IPS-20b (cell line): ENCODE measurements around the gene DDX39B.
A peak's percentile ranks its signal among the peaks of the same experiment; 100 is the strongest.
"Not testable (repeated sequence)": the region's sequence is repeated elsewhere in the genome, so short reads cannot be mapped to it uniquely, and the experiment has no call there.

ENCODE experiments used
- H3K27ac ChIP-seq: one replicate; pipeline ENCODE4 v1.5.1; 2013; ENCODE audit warnings: low read length
- H3K27me3 ChIP-seq: 2 replicates; pipeline ENCODE4 v1.6.1; 2013; ENCODE audit warnings: mild to moderate bottlenecking, low read length, inconsistent platforms; ENCODE audit not compliant: insufficient read depth
- H3K36me3 ChIP-seq: 2 replicates; pipeline ENCODE4 v1.6.1; 2013; ENCODE audit warnings: low read depth, mild to moderate bottlenecking, inconsistent platforms, low read length, moderate library complexity; ENCODE audit not compliant: insufficient read depth
- H3K4me1 ChIP-seq: 2 replicates; pipeline ENCODE4 v1.6.1; 2013; ENCODE audit warnings: mild to moderate bottlenecking, control low read depth, inconsistent platforms, low read length, moderate library complexity; ENCODE audit not compliant: insufficient read depth
- H3K4me3 ChIP-seq: 2 replicates; pipeline ENCODE4 v1.5.1; 2013; ENCODE audit warnings: mild to moderate bottlenecking, low read length, inconsistent platforms
- H3K9ac ChIP-seq: 2 replicates; pipeline ENCODE4 v1.6.1; 2013; ENCODE audit warnings: low read depth, mild to moderate bottlenecking, inconsistent platforms, low read length, moderate library complexity
- H3K9me3 ChIP-seq: 2 replicates; pipeline ENCODE4 v1.6.1; 2013; ENCODE audit warnings: mild to moderate bottlenecking, low read depth, low read length, inconsistent platforms; ENCODE audit not compliant: insufficient read depth

The DDX39B gene

DNA sequence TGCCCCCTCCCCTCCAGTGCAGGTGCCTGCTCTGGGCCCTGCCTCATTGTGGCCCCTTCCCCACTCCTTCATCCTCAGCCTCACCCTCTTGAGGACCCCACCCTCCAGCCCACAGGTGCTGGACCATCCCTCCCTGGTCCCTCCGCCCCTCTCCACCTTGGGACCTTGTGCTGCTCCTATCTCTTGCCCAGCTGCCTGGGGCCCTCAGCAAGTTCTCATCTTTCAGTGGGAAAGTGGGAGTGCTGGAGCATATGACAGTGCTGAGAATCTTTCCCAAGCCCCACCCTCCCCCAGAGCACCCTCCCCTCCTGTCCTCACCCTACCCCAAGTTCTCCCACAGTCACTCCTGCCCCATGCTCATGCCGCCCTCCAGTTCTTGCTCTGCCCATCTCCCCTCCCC lies 42.2 kb downstream of the DDX39B start:
- not testable (repeated sequence) for H3K4me3 ChIP-seq, H3K9me3 ChIP-seq, H3K9ac ChIP-seq

DNA sequence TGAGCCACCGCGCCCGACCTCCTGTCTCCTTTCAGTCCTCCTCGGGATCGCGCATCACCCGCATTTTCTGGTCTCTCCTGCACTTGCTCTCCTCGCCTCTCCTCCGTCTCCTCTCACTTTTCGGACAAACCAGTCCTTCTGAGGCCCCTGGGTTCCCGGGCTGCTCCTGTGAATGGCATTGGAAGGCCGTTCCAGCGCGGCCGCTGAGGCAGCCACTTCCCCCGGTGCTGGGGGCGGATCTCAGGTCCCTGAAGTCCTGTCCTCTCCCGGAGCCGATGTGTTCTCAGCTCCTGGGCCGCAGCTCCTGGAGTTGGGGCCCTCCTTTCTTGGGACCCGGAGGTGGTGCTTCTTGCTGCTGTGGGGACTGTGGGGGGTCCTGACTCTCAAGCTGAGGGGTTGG lies 43.1 kb downstream of the DDX39B start:
- H3K4me3 ChIP-seq, result peak overlapping the region; percentile 72
- no peaks in the 10 kb centered on the region for H3K9me3 ChIP-seq
- peaks cover 6% of the 10 kb centered on the region for H3K4me1 ChIP-seq
- H3K27me3 ChIP-seq, result peaks cover 56% of the 10 kb centered on the region
- no peak overlapping the region for H3K27ac ChIP-seq
- H3K9ac ChIP-seq, result peak overlapping the region; percentile 37; the same call in 1 of the 2 replicates
- H3K36me3 ChIP-seq, result no peaks in the 10 kb centered on the region

More for the DNA sequence above, 42.2 kb downstream of the DDX39B start:
- H3K27ac ChIP-seq, H3K36me3 ChIP-seq, H3K4me1 ChIP-seq: not testable (repeated sequence)
- H3K27me3 ChIP-seq, result peaks cover 48% of the 10 kb centered on the region

DNA sequence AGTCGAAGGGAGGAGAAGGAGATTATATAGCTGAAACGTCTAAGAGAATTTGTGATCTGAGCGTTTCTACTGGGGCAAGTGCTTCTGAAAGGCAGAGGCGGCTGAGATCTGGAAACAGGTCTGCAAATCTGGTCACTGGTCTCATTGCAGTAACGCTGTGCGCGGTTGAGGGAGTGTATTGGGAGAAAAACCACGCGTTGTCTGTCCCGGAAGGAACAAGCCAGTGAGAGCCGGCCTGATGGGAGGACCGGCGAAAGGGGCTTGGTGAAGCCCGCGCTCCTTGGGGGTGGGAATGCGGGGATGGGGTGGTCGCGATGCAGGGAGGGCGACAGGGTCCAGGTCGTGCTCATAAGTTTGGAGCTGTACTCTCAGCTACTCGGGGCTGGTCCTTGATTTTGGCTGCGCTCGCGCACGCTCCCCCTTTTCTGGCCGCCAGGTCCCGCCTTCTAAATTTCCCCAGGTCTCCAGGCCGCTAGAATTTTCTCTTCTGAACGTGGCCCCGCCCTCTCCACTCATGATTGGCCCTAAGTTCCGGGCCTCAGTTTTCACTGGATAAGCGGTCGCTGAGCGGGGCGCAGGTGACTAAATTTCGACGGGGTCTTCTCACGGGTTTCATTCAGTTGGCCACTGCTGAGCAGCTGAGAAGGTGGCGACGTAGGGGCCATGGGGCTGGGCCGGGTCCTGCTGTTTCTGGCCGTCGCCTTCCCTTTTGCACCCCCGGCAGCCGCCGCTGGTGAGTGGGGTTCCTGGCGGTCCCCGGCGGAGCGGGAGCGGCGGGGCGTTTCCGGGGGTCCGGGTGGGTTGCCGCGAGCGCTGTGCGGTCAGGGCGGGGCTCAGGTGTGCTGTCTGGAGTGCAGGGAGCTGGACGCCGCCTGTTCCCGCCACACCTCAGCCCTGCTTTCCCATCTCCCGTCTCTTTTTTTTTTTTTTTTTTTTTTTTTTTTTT lies 44.0 kb downstream of the DDX39B start, which contains the start of gene MICB:
Gene MICB (plus strand): TSS at position 615 of the 946 bp plus-strand sequence. CDS start 49 bp downstream, at position 664.
- Histone ChIP-seq H3K9me3 (no peaks in the 10 kb centered on the region), H3K36me3 (no peaks in the 10 kb centered on the region), H3K27ac (no peak within 1 kb of the TSS), H3K9ac (peak within 1 kb of the TSS; percentile 42; the same call in 1 of the 2 replicates), H3K27me3 (peaks cover 56% of the 10 kb centered on the region), H3K4me1 (peaks cover 6% of the 10 kb centered on the region), H3K4me3 (peak within 1 kb of the TSS; percentile 72)

DNA sequence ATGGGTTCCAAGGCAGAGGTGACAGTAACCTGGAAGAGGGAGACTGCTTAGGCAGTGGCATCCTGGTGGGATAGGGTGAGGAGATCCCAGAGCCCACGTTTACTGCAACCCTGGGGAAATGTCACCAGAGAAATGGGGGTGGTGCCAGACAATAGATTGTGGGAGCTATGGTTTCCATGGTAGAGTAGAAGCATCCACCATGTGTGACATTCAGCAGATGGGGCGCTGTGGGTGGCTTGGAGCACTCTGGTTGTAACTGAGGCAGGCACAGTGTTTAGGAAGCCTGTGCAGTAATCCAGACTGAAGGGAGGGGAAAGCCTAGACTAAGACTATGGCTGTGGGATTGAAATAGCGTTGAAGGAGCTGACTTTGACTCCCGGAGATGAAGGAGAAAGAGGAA lies 45.0 kb downstream of the DDX39B start:
- not testable (repeated sequence) for H3K36me3 ChIP-seq, H3K9ac ChIP-seq, H3K9me3 ChIP-seq, H3K27ac ChIP-seq, H3K4me1 ChIP-seq
- Histone ChIP-seq H3K27me3 (peaks cover 56% of the 10 kb centered on the region), H3K4me3 (peak overlapping the region; percentile 72; the same call in 1 of the 2 replicates)

DNA sequence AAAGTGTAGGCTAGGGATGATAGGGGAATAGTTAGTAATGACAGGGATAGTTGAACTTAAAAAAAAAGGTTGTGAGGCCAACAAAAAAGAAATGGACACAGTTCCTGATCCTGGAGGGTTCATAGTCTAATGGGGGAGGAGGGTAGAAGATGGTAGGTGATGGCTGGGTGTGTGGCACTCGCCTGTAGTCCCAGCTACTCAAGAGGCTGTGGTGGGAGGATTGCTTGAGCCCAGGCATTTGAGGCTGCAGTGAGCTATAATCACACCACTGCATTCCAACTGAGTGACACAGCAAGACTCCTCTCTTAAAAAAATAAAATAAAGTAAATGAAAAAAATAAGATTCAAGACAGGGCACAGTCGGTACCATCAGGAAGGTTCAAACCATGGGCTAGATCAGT lies 46.2 kb downstream of the DDX39B start:
- H3K9ac ChIP-seq, result peak overlapping the region; percentile 61; the same call in 1 of the 2 replicates
- no peak overlapping the region for H3K27ac ChIP-seq
- H3K4me3 ChIP-seq, result peak overlapping the region; percentile 80
- H3K27me3 ChIP-seq, result peaks cover 56% of the 10 kb centered on the region
- H3K36me3 ChIP-seq, result no peaks in the 10 kb centered on the region
- no peaks in the 10 kb centered on the region for H3K9me3 ChIP-seq
- peaks cover 6% of the 10 kb centered on the region for H3K4me1 ChIP-seq

DNA sequence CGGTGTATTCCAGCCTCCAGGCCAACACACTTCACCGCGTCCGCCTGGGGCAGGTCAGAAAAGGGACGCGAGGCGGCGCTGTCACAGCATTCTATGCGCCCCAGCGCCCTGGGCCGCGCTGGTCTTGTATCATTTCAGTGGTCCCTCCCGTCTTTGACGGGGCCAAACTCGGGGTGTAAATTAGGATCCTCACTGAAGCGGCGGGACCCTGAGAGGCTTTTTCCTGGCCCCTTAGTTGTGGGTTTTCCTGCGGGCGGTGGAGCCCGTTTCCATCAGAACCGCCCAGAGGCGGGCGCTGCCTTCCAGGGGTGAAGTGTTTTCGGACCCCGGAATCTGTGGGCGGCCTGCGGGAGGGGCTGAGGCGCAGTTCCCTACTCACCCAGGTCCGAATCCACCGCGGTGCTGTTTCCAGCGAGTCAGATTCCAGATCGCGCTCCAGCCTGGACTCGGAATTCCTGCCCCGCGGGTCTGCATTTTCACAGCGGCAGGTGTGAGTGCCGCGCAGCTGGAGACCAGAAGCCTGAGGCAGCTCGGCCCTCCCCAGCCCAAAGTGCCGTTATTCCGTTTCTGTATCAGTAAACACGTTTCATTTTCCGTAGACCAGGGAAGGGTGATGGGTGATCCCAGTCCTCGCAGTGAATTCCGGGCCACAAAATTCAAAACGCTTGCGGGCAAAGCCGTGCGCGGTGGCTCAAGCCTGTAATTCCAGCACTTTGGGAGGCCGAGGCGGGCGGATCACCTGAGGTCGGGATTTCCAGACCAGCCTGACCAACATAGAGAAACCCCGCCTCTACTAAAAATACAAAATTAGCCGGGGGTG lies 47.7 kb downstream of the DDX39B start:
- H3K36me3 ChIP-seq, result no peaks in the 10 kb centered on the region
- H3K27me3 ChIP-seq, result peaks cover 50% of the 10 kb centered on the region
- H3K27ac ChIP-seq, result no peak overlapping the region
- H3K4me3 ChIP-seq, result peak overlapping the region; percentile 80
- H3K9me3 ChIP-seq, result no peaks in the 10 kb centered on the region
- peak overlapping the region; percentile 61; the same call in 1 of the 2 replicates for H3K9ac ChIP-seq
- H3K4me1 ChIP-seq, result peaks cover 6% of the 10 kb centered on the region

DNA sequence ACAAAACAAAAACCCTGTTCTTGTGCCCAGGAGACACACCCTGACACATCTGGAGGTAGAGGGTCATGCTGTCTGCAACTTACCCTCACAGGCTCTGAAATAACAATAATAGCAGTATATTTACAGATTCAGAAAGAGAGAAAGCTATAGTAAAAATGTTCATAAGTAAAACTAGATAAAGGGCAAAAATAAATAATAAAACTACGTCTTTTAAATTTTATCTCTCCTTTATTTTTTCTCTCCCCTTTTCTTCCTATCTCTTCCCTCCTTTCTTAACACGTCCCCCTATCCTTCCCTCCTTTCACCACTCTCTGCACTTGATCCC lies 48.3 kb downstream of the DDX39B start:
- not testable (repeated sequence) for H3K4me1 ChIP-seq, H3K9ac ChIP-seq, H3K9me3 ChIP-seq, H3K27ac ChIP-seq, H3K36me3 ChIP-seq
- Histone ChIP-seq H3K4me3 (peak overlapping the region; percentile 80; the same call in 1 of the 2 replicates), H3K27me3 (peaks cover 44% of the 10 kb centered on the region)

DNA sequence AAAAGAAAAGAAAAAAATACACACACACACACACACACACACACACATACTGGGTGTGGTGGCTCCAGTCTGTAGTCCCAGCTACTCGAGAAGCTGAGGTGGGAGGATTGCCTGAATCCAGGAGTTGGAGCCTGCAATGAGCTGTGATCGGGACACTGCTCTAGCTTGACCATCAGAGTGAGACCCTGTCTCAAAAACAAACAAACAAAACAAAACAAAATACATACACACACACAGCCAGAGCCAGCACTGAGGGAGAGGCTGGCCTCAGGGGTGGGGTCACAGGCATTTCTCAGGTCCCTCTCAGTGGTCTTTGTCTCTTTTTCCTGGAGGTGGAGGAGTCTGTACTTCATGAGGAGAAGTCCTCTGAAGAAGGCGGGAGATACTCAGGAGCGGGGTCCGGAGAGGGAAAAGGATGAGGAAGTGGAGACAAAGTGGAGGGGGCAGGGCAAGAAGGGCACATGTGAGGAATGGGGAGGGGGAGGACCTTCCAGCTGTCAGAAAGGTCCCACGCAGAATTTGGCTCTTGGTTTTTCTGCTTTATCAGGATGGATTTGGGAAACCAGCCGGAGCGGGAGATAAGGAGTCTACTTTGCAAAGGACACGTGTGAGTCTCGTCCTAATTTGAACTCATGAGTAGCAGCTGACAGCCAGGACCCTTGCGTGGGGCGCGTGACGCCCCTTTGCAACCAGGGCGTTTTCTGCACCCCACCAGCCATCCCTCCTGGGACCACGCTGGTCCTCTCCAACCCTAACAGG lies 51.5 kb downstream of the DDX39B start:
- Histone ChIP-seq H3K27ac (no peak overlapping the region), H3K9me3 (peaks cover 4% of the 10 kb centered on the region; the same call in 1 of the 2 replicates), H3K4me3 (no peak overlapping the region), H3K27me3 (peaks cover 14% of the 10 kb centered on the region), H3K36me3 (no peaks in the 10 kb centered on the region), H3K4me1 (peaks cover 3% of the 10 kb centered on the region), H3K9ac (no peak overlapping the region)

DNA sequence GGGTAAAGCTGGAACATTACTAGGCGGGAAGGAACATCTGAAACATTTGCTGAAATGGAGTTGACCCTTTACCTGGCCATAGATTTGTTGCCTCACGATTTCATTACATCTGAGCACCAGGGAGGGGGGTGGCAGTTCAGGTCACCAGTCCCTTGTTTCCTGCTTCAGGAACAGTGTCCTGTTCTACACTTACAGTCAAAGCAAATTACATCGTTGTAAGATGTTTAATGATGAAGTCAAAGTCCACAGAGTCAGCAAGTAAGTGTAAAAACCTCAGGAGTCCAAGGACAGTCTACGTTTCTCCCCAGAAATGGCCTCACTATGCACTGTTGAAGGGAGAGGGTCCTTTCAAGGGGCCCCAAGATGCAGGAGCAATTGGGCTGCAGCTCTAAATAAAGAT lies 52.7 kb downstream of the DDX39B start:
- H3K9me3 ChIP-seq, result peaks cover 4% of the 10 kb centered on the region; the same call in 1 of the 2 replicates
- peaks cover 2% of the 10 kb centered on the region for H3K27me3 ChIP-seq
- H3K4me3 ChIP-seq, result no peak overlapping the region
- H3K27ac ChIP-seq, result no peak overlapping the region
- no peaks in the 10 kb centered on the region for H3K36me3 ChIP-seq
- H3K4me1 ChIP-seq, result no peaks in the 10 kb centered on the region
- H3K9ac ChIP-seq, result no peak overlapping the region

DNA sequence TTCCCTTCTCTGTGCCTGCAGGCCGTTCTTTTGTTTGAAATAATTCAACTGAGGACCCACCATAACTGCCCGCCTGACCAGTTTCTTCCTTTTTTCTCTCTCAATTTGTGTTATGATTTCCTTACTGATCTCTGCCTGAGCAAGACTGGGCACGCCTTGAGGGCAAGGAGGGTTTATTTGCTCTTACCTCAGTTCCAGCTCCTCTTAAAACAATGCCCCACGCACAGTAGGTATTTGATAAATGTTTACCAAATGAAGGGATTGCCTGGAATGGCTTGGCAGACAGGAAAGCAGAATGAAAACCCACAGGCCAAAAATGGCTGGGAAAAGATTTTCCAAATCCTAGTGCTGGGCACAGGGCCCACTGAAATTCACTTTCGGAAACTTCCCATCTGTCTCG lies 54.1 kb downstream of the DDX39B start:
- not testable (repeated sequence) for H3K4me3 ChIP-seq, H3K9me3 ChIP-seq, H3K27ac ChIP-seq, H3K9ac ChIP-seq, H3K27me3 ChIP-seq, H3K4me1 ChIP-seq, H3K36me3 ChIP-seq

DNA sequence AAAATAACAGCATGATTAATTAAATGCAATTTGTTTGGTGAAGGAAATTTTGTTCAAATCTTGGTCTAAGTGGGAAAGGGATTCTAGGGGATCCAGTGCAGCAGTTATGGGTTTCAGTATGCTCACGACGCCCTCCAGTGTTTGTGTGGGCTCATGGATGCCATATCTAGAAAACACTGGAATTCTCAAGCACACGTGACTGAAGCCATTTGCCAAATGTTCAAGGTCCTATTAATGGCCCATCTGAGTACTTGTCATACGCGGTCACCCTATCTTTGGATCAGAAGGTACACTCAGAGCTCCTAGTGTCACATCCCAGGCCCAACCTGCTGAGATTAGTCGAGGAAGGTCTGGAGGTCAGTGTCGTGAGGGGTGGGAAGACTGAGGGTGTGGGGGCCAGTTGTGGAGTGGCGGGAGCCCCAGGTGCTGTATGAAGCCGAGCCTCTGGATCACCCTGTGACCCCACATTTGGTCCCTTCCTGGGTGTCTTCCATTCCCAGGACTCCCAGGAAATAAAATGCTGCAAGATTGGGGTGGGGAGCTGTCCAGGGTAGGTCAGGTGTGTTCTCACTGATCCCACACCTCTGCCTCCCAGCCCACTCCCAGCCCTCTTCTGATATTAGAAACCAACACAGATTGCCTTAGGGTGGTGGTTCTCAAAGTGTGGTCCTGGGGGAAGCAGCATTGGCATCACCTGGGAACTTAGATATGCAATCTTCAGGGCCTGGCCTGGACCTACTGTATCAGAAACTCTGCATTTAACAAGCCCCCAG lies 55.6 kb downstream of the DDX39B start:
- not testable (repeated sequence) for H3K4me1 ChIP-seq, H3K27ac ChIP-seq, H3K36me3 ChIP-seq, H3K27me3 ChIP-seq, H3K9ac ChIP-seq, H3K9me3 ChIP-seq, H3K4me3 ChIP-seq
